ENCODE data around the gene RNF34. TPM values are rescaled to one million over a fixed set of nuclear protein-coding genes. Genes with fewer than 3 reads are reported as not detected.
"Not testable (repeated sequence)": the region's sequence is repeated elsewhere in the genome, so short reads cannot be mapped to it uniquely, and the experiment has no call there.

RNF34 gene
- polyA plus RNA-seq, 4 donors = 29.7 to 39.0 (median 31.8) TPM

GRCh38 chr12:121364683-121365121, 35.2 kb upstream of the RNF34 start:
- DNase-seq (no peak), FAIRE-seq (no peak)
- WGBS, 3 donors = 64 to 77% (median 73%) methylated on average over 5 of the region's 5 CpGs
- no peak overlapping the region for H3K27ac ChIP-seq (ENCODE audit: low read depth in 1 of 3, low read length in 2 of 3)
- H3K9me3 ChIP-seq (ENCODE audit: control insufficient read depth in 2 of 2, insufficient read depth in 1 of 2, low read depth in 1 of 2, low read length in 1 of 2) = no peaks in the 10 kb centered on the region
- H3K4me3 ChIP-seq (ENCODE audit: low read depth in 1 of 3, low read length in 3 of 3) = no peak overlapping the region
- H3K36me3 ChIP-seq (ENCODE audit: control insufficient read depth in 3 of 3, insufficient read depth in 2 of 3, low read depth in 1 of 3, low read length in 3 of 3) = no peaks in the 10 kb centered on the region
- no peaks in the 10 kb centered on the region for H3K4me1 ChIP-seq (ENCODE audit: control insufficient read depth in 3 of 3, insufficient read depth in 2 of 3, low read depth in 1 of 3, low read length in 2 of 3)
- H3K27me3 ChIP-seq (ENCODE audit: control insufficient read depth in 3 of 3, insufficient read depth in 3 of 3, low read length in 3 of 3) = no peaks in the 10 kb centered on the region

GRCh38 chr12:121365416-121366062, 34.4 kb upstream of the RNF34 start:
- WGBS, 3 donors = 68 to 78% (median 74%) methylated on average over 5 of the region's 5 CpGs
- H3K9me3 ChIP-seq (ENCODE audit: control insufficient read depth in 2 of 2, insufficient read depth in 1 of 2, low read depth in 1 of 2, low read length in 1 of 2) = no peaks in the 10 kb centered on the region
- no peaks in the 10 kb centered on the region for H3K27me3 ChIP-seq (ENCODE audit: control insufficient read depth in 3 of 3, insufficient read depth in 3 of 3, low read length in 3 of 3)
- no peaks in the 10 kb centered on the region for H3K36me3 ChIP-seq (ENCODE audit: control insufficient read depth in 3 of 3, insufficient read depth in 2 of 3, low read depth in 1 of 3, low read length in 3 of 3)
- DNase-seq = no peak
- no peak overlapping the region for H3K4me3 ChIP-seq (ENCODE audit: low read depth in 1 of 3, low read length in 3 of 3)
- H3K27ac ChIP-seq (ENCODE audit: low read depth in 1 of 3, low read length in 2 of 3) = no peak overlapping the region
- FAIRE-seq = no peak
- H3K4me1 ChIP-seq (ENCODE audit: control insufficient read depth in 3 of 3, insufficient read depth in 2 of 3, low read depth in 1 of 3, low read length in 2 of 3) = no peaks in the 10 kb centered on the region

DNA sequence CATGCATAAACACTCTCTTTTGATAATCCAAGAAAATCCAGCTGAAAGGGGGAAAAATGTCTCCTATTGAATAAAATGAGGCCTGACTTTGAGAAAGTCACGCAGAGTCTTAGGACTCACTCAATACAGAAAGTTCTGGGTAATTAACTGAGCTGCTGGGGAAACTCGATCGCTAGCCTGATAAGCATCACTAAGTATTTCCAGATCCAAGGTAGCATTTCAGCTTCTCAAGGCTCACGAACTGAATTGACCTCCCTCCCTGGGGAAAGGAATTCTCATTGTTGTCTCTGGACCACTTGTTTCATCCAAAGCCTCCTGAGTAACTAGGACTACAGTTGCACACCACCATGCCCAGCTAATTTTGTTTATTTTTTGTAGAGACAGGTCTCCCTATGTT, 33.9 kb upstream of the RNF34 start:
- DNase-seq (no peak), FAIRE-seq (no peak)
- H3K4me1 ChIP-seq (ENCODE audit: control insufficient read depth in 3 of 3, insufficient read depth in 2 of 3, low read depth in 1 of 3, low read length in 2 of 3) = no peaks in the 10 kb centered on the region
- no peak overlapping the region for H3K4me3 ChIP-seq (ENCODE audit: low read depth in 1 of 3, low read length in 3 of 3)
- 57 to 69% (median 65%) methylated on average over 4 of the region's 4 CpGs for WGBS, 3 donors
- no peaks in the 10 kb centered on the region for H3K36me3 ChIP-seq (ENCODE audit: control insufficient read depth in 3 of 3, insufficient read depth in 2 of 3, low read depth in 1 of 3, low read length in 3 of 3)
- no peaks in the 10 kb centered on the region for H3K27me3 ChIP-seq (ENCODE audit: control insufficient read depth in 3 of 3, insufficient read depth in 3 of 3, low read length in 3 of 3)
- H3K27ac ChIP-seq (ENCODE audit: low read depth in 1 of 3, low read length in 2 of 3) = no peak overlapping the region
- no peaks in the 10 kb centered on the region for H3K9me3 ChIP-seq (ENCODE audit: control insufficient read depth in 2 of 2, insufficient read depth in 1 of 2, low read depth in 1 of 2, low read length in 1 of 2)

- H3K4me3 ChIP-seq (ENCODE audit: low read depth in 1 of 3, low read length in 3 of 3) = no peak overlapping the region
- no peaks in the 10 kb centered on the region for H3K9me3 ChIP-seq (ENCODE audit: control insufficient read depth in 2 of 2, insufficient read depth in 1 of 2, low read depth in 1 of 2, low read length in 1 of 2)
- no peaks in the 10 kb centered on the region for H3K4me1 ChIP-seq (ENCODE audit: control insufficient read depth in 3 of 3, insufficient read depth in 2 of 3, low read depth in 1 of 3, low read length in 2 of 3)
- 73 to 80% (median 80%) methylated on average over 6 of the region's 6 CpGs for WGBS, 3 donors
- FAIRE-seq (no peak), DNase-seq (no peak)
- H3K27me3 ChIP-seq (ENCODE audit: control insufficient read depth in 3 of 3, insufficient read depth in 3 of 3, low read length in 3 of 3) = no peaks in the 10 kb centered on the region
- no peak overlapping the region for H3K27ac ChIP-seq (ENCODE audit: low read depth in 1 of 3, low read length in 2 of 3)
- no peaks in the 10 kb centered on the region for H3K36me3 ChIP-seq (ENCODE audit: control insufficient read depth in 3 of 3, insufficient read depth in 2 of 3, low read depth in 1 of 3, low read length in 3 of 3)
Measured at GRCh38 chr12:121371404-121371803, 28.5 kb upstream of the RNF34 start.

DNA sequence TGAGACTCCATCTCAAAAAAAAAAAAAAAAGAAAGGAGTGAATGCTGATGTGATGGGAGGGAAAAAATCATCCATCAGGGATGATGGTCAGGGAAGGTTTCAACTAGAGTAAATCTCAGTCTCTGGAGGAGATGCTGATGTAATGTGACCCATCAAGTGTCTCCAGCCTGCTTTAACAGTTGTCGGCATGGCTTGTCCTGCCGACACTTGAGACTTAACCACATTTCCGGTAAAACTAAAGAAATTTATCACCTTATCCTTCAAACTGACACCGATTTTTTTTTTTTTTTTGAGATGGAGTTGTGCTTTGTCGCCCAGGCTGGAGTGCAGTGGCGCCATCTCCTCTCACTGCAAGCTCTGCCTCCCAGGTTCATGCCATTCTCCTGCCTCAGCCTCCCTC, 26.2 kb upstream of the RNF34 start:
- Histone ChIP-seq H3K27me3 (ENCODE audit: control insufficient read depth in 3 of 3, insufficient read depth in 3 of 3, low read length in 3 of 3) (no peaks in the 10 kb centered on the region), H3K27ac (ENCODE audit: low read depth in 1 of 3, low read length in 2 of 3) (no peak overlapping the region), H3K4me3 (ENCODE audit: low read depth in 1 of 3, low read length in 3 of 3) (no peak overlapping the region), H3K9me3 (ENCODE audit: control insufficient read depth in 2 of 2, insufficient read depth in 1 of 2, low read depth in 1 of 2, low read length in 1 of 2) (no peaks in the 10 kb centered on the region), H3K36me3 (ENCODE audit: control insufficient read depth in 3 of 3, insufficient read depth in 2 of 3, low read depth in 1 of 3, low read length in 3 of 3) (no peaks in the 10 kb centered on the region), H3K4me1 (ENCODE audit: control insufficient read depth in 3 of 3, insufficient read depth in 2 of 3, low read depth in 1 of 3, low read length in 2 of 3) (peaks cover 0 to 9% (median 0%) of the 10 kb centered on the region in 3 donors)
- DNase-seq (no peak), FAIRE-seq (no peak)
- WGBS, 3 donors = 80 to 88% (median 85%) methylated on average over 6 of the region's 6 CpGs

DNA sequence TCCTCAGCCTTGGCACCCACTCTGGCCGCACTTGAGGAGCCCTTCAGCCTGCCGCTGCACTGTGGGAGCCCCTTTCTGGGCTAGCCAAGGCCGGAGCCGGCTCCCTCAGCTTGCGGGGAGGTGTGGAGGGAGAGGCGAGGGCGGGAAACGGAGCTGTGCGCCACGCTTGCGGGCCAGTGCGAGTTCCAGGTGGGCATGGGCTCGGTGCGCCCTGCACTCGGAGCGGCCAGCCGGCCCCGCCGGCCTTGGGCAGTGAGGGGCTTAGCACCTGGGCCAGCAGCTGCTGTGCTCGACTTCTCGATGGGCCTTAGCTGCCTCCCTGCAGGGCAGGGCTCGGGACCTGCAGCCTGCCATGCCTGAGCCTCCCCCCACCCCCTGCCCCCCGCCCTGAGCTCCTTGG, 25.6 kb upstream of the RNF34 start:
- DNase-seq = not testable (repeated sequence)
- WGBS, 3 donors = 91 to 97% (median 93%) methylated on average over 6 to 23 of the region's 23 CpGs

DNA sequence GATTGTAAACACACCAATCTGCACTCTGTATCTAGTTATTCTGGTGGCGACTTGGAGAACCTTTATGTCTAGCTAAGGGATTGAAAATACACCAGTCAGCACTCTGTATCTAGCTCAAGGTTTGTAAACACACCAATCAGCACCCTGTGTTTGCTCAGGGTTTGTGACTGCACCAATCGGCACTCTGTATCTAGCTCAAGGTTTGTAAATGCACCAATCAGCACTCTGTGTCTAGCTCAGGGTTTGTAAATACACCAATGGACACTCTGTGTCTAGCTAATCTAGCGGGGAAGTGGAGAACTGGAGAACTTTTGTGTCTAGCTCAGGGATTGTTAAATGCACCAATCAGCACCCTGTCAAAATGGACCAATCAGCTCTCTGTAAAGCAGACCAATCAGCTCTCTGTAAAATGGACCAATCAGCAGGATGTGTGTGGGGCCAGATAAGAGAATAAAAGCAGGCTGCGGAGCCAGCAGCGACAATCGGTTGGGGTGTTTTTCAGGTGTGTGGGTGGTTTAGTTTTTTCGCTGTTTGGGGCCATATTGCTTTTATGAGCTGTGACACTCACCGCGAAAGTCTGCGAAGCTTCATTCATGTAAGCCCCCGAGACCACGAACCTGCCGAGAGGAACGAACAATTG, 24.9 kb upstream of the RNF34 start:
- not testable (repeated sequence) for H3K27me3 ChIP-seq (ENCODE audit: control insufficient read depth in 3 of 3, insufficient read depth in 3 of 3, low read length in 3 of 3); H3K9me3 ChIP-seq (ENCODE audit: control insufficient read depth in 2 of 2, insufficient read depth in 1 of 2, low read depth in 1 of 2, low read length in 1 of 2); H3K27ac ChIP-seq (ENCODE audit: low read depth in 1 of 3, low read length in 2 of 3); DNase-seq; H3K4me3 ChIP-seq (ENCODE audit: low read depth in 1 of 3, low read length in 3 of 3); FAIRE-seq; H3K4me1 ChIP-seq (ENCODE audit: control insufficient read depth in 3 of 3, insufficient read depth in 2 of 3, low read depth in 1 of 3, low read length in 2 of 3); H3K36me3 ChIP-seq (ENCODE audit: control insufficient read depth in 3 of 3, insufficient read depth in 2 of 3, low read depth in 1 of 3, low read length in 3 of 3)
- 91 to 94% (median 93%) methylated on average over 14 of the region's 14 CpGs for WGBS, 3 donors

More for the DNA sequence above, 25.6 kb upstream of the RNF34 start:
- not testable (repeated sequence) for H3K36me3 ChIP-seq (ENCODE audit: control insufficient read depth in 3 of 3, insufficient read depth in 2 of 3, low read depth in 1 of 3, low read length in 3 of 3); FAIRE-seq; H3K27ac ChIP-seq (ENCODE audit: low read depth in 1 of 3, low read length in 2 of 3); H3K4me3 ChIP-seq (ENCODE audit: low read depth in 1 of 3, low read length in 3 of 3); H3K27me3 ChIP-seq (ENCODE audit: control insufficient read depth in 3 of 3, insufficient read depth in 3 of 3, low read length in 3 of 3); H3K9me3 ChIP-seq (ENCODE audit: control insufficient read depth in 2 of 2, insufficient read depth in 1 of 2, low read depth in 1 of 2, low read length in 1 of 2); H3K4me1 ChIP-seq (ENCODE audit: control insufficient read depth in 3 of 3, insufficient read depth in 2 of 3, low read depth in 1 of 3, low read length in 2 of 3)

- Histone ChIP-seq H3K4me1 (ENCODE audit: control insufficient read depth in 3 of 3, insufficient read depth in 2 of 3, low read depth in 1 of 3, low read length in 2 of 3) (peaks cover 0 to 9% (median 0%) of the 10 kb centered on the region in 3 donors), H3K27ac (ENCODE audit: low read depth in 1 of 3, low read length in 2 of 3) (peak overlapping the region in 2 of 3 donors; percentile 38 to 50), H3K36me3 (ENCODE audit: control insufficient read depth in 3 of 3, insufficient read depth in 2 of 3, low read depth in 1 of 3, low read length in 3 of 3) (no peaks in the 10 kb centered on the region), H3K27me3 (ENCODE audit: control insufficient read depth in 3 of 3, insufficient read depth in 3 of 3, low read length in 3 of 3) (no peaks in the 10 kb centered on the region), H3K9me3 (ENCODE audit: control insufficient read depth in 2 of 2, insufficient read depth in 1 of 2, low read depth in 1 of 2, low read length in 1 of 2) (no peaks in the 10 kb centered on the region), H3K4me3 (ENCODE audit: low read depth in 1 of 3, low read length in 3 of 3) (no peak overlapping the region)
- FAIRE-seq (no peak), DNase-seq (peak; percentile 40 to 65)
- 20 to 61% (median 44%) methylated on average over 8 of the region's 8 CpGs for WGBS, 3 donors
Measured at GRCh38 chr12:121376754-121377697, 22.9 kb upstream of the RNF34 start.
